H1 (cell line): Measurements from ENCODE around the gene SMARCC2. TPM values are rescaled to one million over a fixed set of nuclear protein-coding genes. Genes with fewer than 3 reads are reported as not detected.

Source experiments
- CTCF ChIA-PET: fragments of 300-600 bp; sonication (Branson Sonifier 250); formaldehyde crosslinking; loops from one replicate; lab custom pipeline; 2021; ENCODE audit not compliant: partially characterized antibody; lab: Charles Lee
- POLR2A ChIA-PET: fragments of 300-600 bp; sonication (Branson Sonifier 250); formaldehyde crosslinking; loops from one replicate; lab custom pipeline; 2021; ENCODE audit warnings: inconsistent platforms; ENCODE audit not compliant: partially characterized antibody; lab: Charles Lee
- DNase-seq, 2 experiments: peaks; one replicate each; pipeline versions ENCODE4 v3.0.0 to v3.0.0-alpha.2; 2010 to 2022; ENCODE audit warnings: low spot score in 2 of 2, low read depth in 1 of 2, mixed read lengths in 1 of 2
- FAIRE-seq: peaks from 2 replicates; lab custom pipeline; 2011; peaks lifted over from hg19 to GRCh38; lab: Jason Lieb, UNC
- H2AFZ ChIP-seq: 2 replicates; pipeline ENCODE4 v1.8.1; 2012; ENCODE audit warnings: low read length, inconsistent platforms
- H2AK5ac ChIP-seq: 2 replicates; pipeline ENCODE4 v1.6.1; 2013; ENCODE audit warnings: low read depth, low read length
- H2BK120ac ChIP-seq: replicated peaks from 2 replicates; pipeline ENCODE3; 2013; ENCODE audit warnings: low read depth, low read length, inconsistent platforms
- H2BK12ac ChIP-seq: 2 replicates; pipeline ENCODE4 v1.6.1; 2013; ENCODE audit warnings: low read depth, low read length
- H2BK15ac ChIP-seq: 2 replicates; pipeline ENCODE4 v1.6.1; 2013; ENCODE audit warnings: low read length
- H2BK20ac ChIP-seq: 2 replicates; pipeline ENCODE4 v1.6.1; 2013; ENCODE audit warnings: low read length
- H2BK5ac ChIP-seq: 2 replicates; pipeline ENCODE4 v1.6.1; 2013; ENCODE audit warnings: low read depth, low read length
- H3K14ac ChIP-seq: 2 replicates; pipeline ENCODE4 v1.6.1; 2013; ENCODE audit warnings: inconsistent platforms; ENCODE audit not compliant: insufficient read length
- H3K18ac ChIP-seq: 2 replicates; pipeline ENCODE4 v1.6.1; 2013; ENCODE audit warnings: low read length; ENCODE audit errors: extremely low read depth
- H3K23ac ChIP-seq: 2 replicates; pipeline ENCODE4 v1.6.1; 2013; ENCODE audit warnings: inconsistent platforms; ENCODE audit not compliant: insufficient read length
- H3K23me2 ChIP-seq: 2 replicates; pipeline ENCODE4 v1.6.1; 2013; ENCODE audit warnings: low read depth, low read length
- H3K27ac ChIP-seq: 2 replicates; pipeline ENCODE4 v1.6.1; 2011; ENCODE audit warnings: low read depth, low read length, inconsistent platforms
- H3K27me3 ChIP-seq, 4 experiments: replicated peaks in 1 of 4; 1 replicate in 1 of 4; 2 replicates in 3 of 4; pipeline versions ENCODE4 v1.6.1 to v1.8.1; 2011 to 2013; ENCODE audit warnings: low read length in 3 of 4, mild to moderate bottlenecking in 3 of 4, inconsistent platforms in 2 of 4, mixed read lengths in 2 of 4, moderate library complexity in 1 of 4; ENCODE audit not compliant: control insufficient read depth in 3 of 4, insufficient read depth in 3 of 4; ENCODE audit errors: extremely low read depth in 1 of 4
- H3K36me3 ChIP-seq, 4 experiments: 2 replicates each; pipeline versions ENCODE4 v1.6.1 to v1.8.1; 2011 to 2013; ENCODE audit warnings: mild to moderate bottlenecking in 4 of 4, low read length in 3 of 4, moderate library complexity in 2 of 4, control low read depth in 1 of 4, inconsistent platforms in 1 of 4; ENCODE audit not compliant: insufficient read depth in 4 of 4, control insufficient read depth in 2 of 4
- H3K4ac ChIP-seq: replicated peaks from 2 replicates; pipeline ENCODE3; 2013; ENCODE audit warnings: low read length, low read depth, mixed read lengths, inconsistent platforms; ENCODE audit not compliant: insufficient read length
- H3K4me1 ChIP-seq, 4 experiments: replicated peaks in 1 of 4; 1 replicate in 1 of 4; 2 replicates in 3 of 4; pipeline versions ENCODE4 v1.6.1 to v1.8.1; 2011 to 2013; ENCODE audit warnings: low read length in 3 of 4, inconsistent platforms in 2 of 4, mixed read lengths in 1 of 4; ENCODE audit not compliant: insufficient read depth in 4 of 4, control insufficient read depth in 3 of 4
- H3K4me2 ChIP-seq, 2 experiments: 2 replicates each; pipeline versions ENCODE4 v1.6.1 to v1.8.1; 2011 to 2013; ENCODE audit warnings: low read depth in 2 of 2, low read length in 2 of 2, control low read depth in 1 of 2, inconsistent platforms in 1 of 2, mild to moderate bottlenecking in 1 of 2; ENCODE audit not compliant: insufficient read depth in 1 of 2
- H3K4me3 ChIP-seq, 4 experiments: fragments of 200-600, 300-600 bp in 1 of 4; sonication (generic), shearing (Covaris generic), sonication (Bioruptor Twin) in 1 of 4; 2 replicates each; pipeline versions ENCODE4 v1.5.1 to v1.8.1; 2011 to 2016; ENCODE audit warnings: low read length in 4 of 4, low read depth in 3 of 4, control low read depth in 2 of 4, inconsistent platforms in 2 of 4, mild to moderate bottlenecking in 2 of 4, mixed read lengths in 1 of 4, moderate library complexity in 1 of 4; ENCODE audit not compliant: insufficient read depth in 2 of 4; ENCODE audit errors: extremely low read depth in 1 of 4
- H3K56ac ChIP-seq: replicated peaks from 2 replicates; pipeline ENCODE3; 2013; ENCODE audit warnings: low read depth, mild to moderate bottlenecking, mixed read lengths, low read length, inconsistent platforms; ENCODE audit not compliant: insufficient read length
- H3K79me1 ChIP-seq: 2 replicates; pipeline ENCODE4 v1.6.1; 2013; ENCODE audit warnings: low read depth, low read length, control low read depth
- H3K79me2 ChIP-seq, 2 experiments: 2 replicates each; pipeline versions ENCODE4 v1.6.1 to v1.8.1; 2012 to 2013; ENCODE audit warnings: low read length in 2 of 2, mild to moderate bottlenecking in 2 of 2, inconsistent platforms in 1 of 2; ENCODE audit not compliant: insufficient read depth in 2 of 2, control insufficient read depth in 1 of 2
- H3K9ac ChIP-seq, 4 experiments: replicated peaks in 1 of 4; 1 replicate in 1 of 4; 2 replicates in 3 of 4; pipeline versions ENCODE4 v1.6.1 to v1.8.1; 2011 to 2013; ENCODE audit warnings: low read depth in 3 of 4, low read length in 3 of 4, control low read depth in 2 of 4, mild to moderate bottlenecking in 2 of 4, moderate library complexity in 2 of 4, inconsistent platforms in 1 of 4; ENCODE audit errors: extremely low read depth in 1 of 4
- H3K9me3 ChIP-seq, 2 experiments: 2 replicates each; pipeline versions ENCODE4 v1.6.1 to v1.8.1; 2012 to 2013; ENCODE audit warnings: mild to moderate bottlenecking in 2 of 2, moderate library complexity in 2 of 2, control low read depth in 1 of 2, inconsistent platforms in 1 of 2, low read depth in 1 of 2, low read length in 1 of 2, mixed read lengths in 1 of 2; ENCODE audit not compliant: insufficient read depth in 2 of 2
- H4K20me1 ChIP-seq, 2 experiments: replicated peaks in 1 of 2; 2 replicates each; pipeline versions ENCODE3 to v1.8.1; 2011 to 2013; ENCODE audit warnings: inconsistent platforms in 2 of 2, low read length in 2 of 2, mild to moderate bottlenecking in 1 of 2; ENCODE audit not compliant: insufficient read depth in 2 of 2, control insufficient read depth in 1 of 2
- H4K5ac ChIP-seq: 2 replicates; pipeline ENCODE4 v1.6.1; 2013; ENCODE audit warnings: low read length, low read depth, mixed read lengths, inconsistent platforms; ENCODE audit not compliant: insufficient read length
- H4K8ac ChIP-seq: 2 replicates; pipeline ENCODE4 v1.8.0; 2013; ENCODE audit warnings: mild to moderate bottlenecking, moderate library complexity, low read length, inconsistent platforms; ENCODE audit not compliant: insufficient read depth; ENCODE audit errors: extremely low read depth
- H4K91ac ChIP-seq: replicated peaks from 2 replicates; pipeline ENCODE3; 2013; ENCODE audit warnings: low read length, mixed read lengths, inconsistent platforms; ENCODE audit not compliant: insufficient read length
- POLR2A ChIP-seq, 2 experiments: IDR thresholded peaks; 1 replicate in 1 of 2; 2 replicates in 1 of 2; pipeline ENCODE4 v1.6.1; 2011; ENCODE audit warnings: low read depth in 2 of 2, low read length in 2 of 2, mild to moderate bottlenecking in 2 of 2; ENCODE audit errors: control extremely low read depth in 1 of 2
- POLR2AphosphoS5 ChIP-seq: IDR thresholded peaks from 2 replicates; pipeline ENCODE4 v1.6.1; 2011; ENCODE audit warnings: low read depth, low read length
- SIRT6 ChIP-seq: IDR thresholded peaks from one replicate; pipeline ENCODE4 v1.7.1; 2012; ENCODE audit warnings: low read length, inconsistent platforms
- WGBS, 2 experiments: shearing (Covaris generic) in 1 of 2; methylation state at CpG; one replicate each; pipeline versions ENCODE4 v1.1.6 to v1.1.7; 2013 to 2015; ENCODE audit warnings: low lambda C conversion rate in 2 of 2, mixed read lengths in 2 of 2, inconsistent platforms in 1 of 2, low coverage in 1 of 2, missing lambda C conversion rate in 1 of 2; ENCODE audit not compliant: insufficient replicate concordance in 2 of 2, insufficient coverage in 1 of 2, insufficient read length in 1 of 2; ENCODE audit errors: extremely low coverage in 1 of 2, missing lambda C conversion rate in 1 of 2; 5-methylcytosine and 5-hydroxymethylcytosine counted together
- polyA plus RNA-seq, 7 experiments: library from polyadenylated mRNA; depleted of rRNA in 3 of 7; stranded (reverse) in 5 of 7; unstranded in 2 of 7; fragments of >200 nt in 5 of 7; fragments of 200-250 nt in 2 of 7; gene quantifications; 1 replicate in 5 of 7; 2 replicates in 1 of 7; 4 replicates in 1 of 7; pipeline versions ENCODE4 v1.2.1 to v1.2.3, GENCODE V29; 2011 to 2013; ENCODE audit warnings: missing spikeins in 2 of 7, mixed read lengths in 2 of 7
- total RNA-seq: library from RNA; stranded (reverse); fragmentation: NEBNext Ultra II Directional; extraction: Animal tissue kit (Norgen Biotek cat#: 25700); gene quantifications from 2 replicates; pipeline ENCODE4 v1.2.1, GENCODE V29; 2021

SMARCC2 gene
- total and polyA plus RNA-seq, 2 of the 8 experiments (the other 6 are each of a cell fraction or from before 2014, with no cell fraction given), result 33.9 to 78.5 TPM

GRCh38 chr12:56164345-56164729 lies 24.9 kb downstream of the SMARCC2 start:
- H3K23me2 ChIP-seq, result peaks cover 6% of the 10 kb centered on the region
- H4K5ac ChIP-seq, result no peak overlapping the region
- no peak overlapping the region for H3K9ac ChIP-seq
- no peak overlapping the region for H2BK15ac ChIP-seq
- H3K56ac ChIP-seq, result no peak overlapping the region
- DNase-seq, result no peak
- no peaks in the 10 kb centered on the region for H3K27me3 ChIP-seq
- no peak overlapping the region for H4K91ac ChIP-seq
- peaks cover 11 to 20% of the 10 kb centered on the region in 2 experiments for H4K20me1 ChIP-seq
- no peak overlapping the region for H2AFZ ChIP-seq
- peaks cover 3% of the 10 kb centered on the region; the same call in 1 of the 2 replicates for H3K79me1 ChIP-seq
- peaks cover 2 to 26% (median 14%) of the 10 kb centered on the region in 4 experiments for H3K4me1 ChIP-seq
- H2BK12ac ChIP-seq, result no peak overlapping the region
- no peak overlapping the region for H2AK5ac ChIP-seq
- no peak overlapping the region for H3K14ac ChIP-seq
- no peak overlapping the region for H3K18ac ChIP-seq
- 97 to 100% methylated on average over 1 to 17 of the region's 17 CpGs for WGBS, 2 experiments
- no peak overlapping the region for H3K4ac ChIP-seq
- POLR2A ChIA-PET, result interaction anchor here (2.4 to 15.6 kb wide), 6 partner anchors 10 to 83 kb away, joined by 8 to 656 read pairs (median 44); partner anchors contain the start of genes PA2G4, RNF41 and SMARCC2
- H3K23ac ChIP-seq, result no peak overlapping the region
- no peak overlapping the region for H2BK5ac ChIP-seq
- TF ChIP-seq POLR2A (IDR thresholded peaks at IDR 0.05; ENCODE audit: control extremely low read depth in 1 of 2, low read depth in 2 of 2, low read length in 2 of 2) (peak; percentile 53 to 60), SIRT6 (no peak), POLR2AphosphoS5 (peak; percentile 76; the same call in 1 of the 2 replicates)
- TF ChIP-seq, all 59 proteins: peak for 2
- CTCF ChIA-PET, result interaction anchor here (0.6 to 6.8 kb wide), 5 partner anchors 23 to 1621 kb away, joined by 3 to 47 read pairs (median 3); partner anchors contain the start of gene ZC3H10
- no peak overlapping the region for H2BK20ac ChIP-seq
- H3K4me2 ChIP-seq, result no peak overlapping the region
- no peak overlapping the region; the same call in 1 of the 2 replicates for H4K8ac ChIP-seq
- no peak for FAIRE-seq
- H3K79me2 ChIP-seq, result peaks cover 0 to 14% of the 10 kb centered on the region in 2 experiments; a peak in 3 of 4 replicates
- H3K36me3 ChIP-seq, result peaks cover 42 to 86% (median 71%) of the 10 kb centered on the region in 4 experiments
- H3K9me3 ChIP-seq, result no peaks in the 10 kb centered on the region
- no peak overlapping the region for H3K27ac ChIP-seq
- H2BK120ac ChIP-seq, result no peak overlapping the region
- no peak overlapping the region for H3K4me3 ChIP-seq
